COLO668 (cell line): ENCODE data around the gene GBGT1.
"Not testable (repeated sequence)": the region's sequence is repeated elsewhere in the genome, so short reads cannot be mapped to it uniquely, and the experiment has no call there.

ENCODE experiments used
- DNase-seq: peaks from one replicate; lab custom pipeline; 2025; ENCODE audit not compliant: unreplicated experiment; lab: John Stamatoyannopoulos, UW

The GBGT1 gene

GRCh38 chr9:133199648-133200321, 36.1 kb upstream of the GBGT1 start:
- DNase-seq: no peak

- no peak for DNase-seq
Measured at GRCh38 chr9:133195029-133195428, 31.3 kb upstream of the GBGT1 start.

GRCh38 chr9:133194597-133194996, 30.9 kb upstream of the GBGT1 start:
- DNase-seq: no peak

- no peak for DNase-seq
Measured at GRCh38 chr9:133191989-133192388, 28.3 kb upstream of the GBGT1 start.

GRCh38 chr9:133189826-133190225, 26.1 kb upstream of the GBGT1 start:
- no peak for DNase-seq

- no peak for DNase-seq
Measured at GRCh38 chr9:133188843-133189180, 25.1 kb upstream of the GBGT1 start.

- peak; percentile 51 for DNase-seq
Measured at GRCh38 chr9:133188006-133188842, 24.5 kb upstream of the GBGT1 start.

- DNase-seq: no peak
Measured at GRCh38 chr9:133187561-133188005, 23.9 kb upstream of the GBGT1 start.

GRCh38 chr9:133186736-133187135, 23.0 kb upstream of the GBGT1 start:
- no peak for DNase-seq

- DNase-seq: peak; percentile 35
Measured at GRCh38 chr9:133184971-133185370, 21.3 kb upstream of the GBGT1 start.

- no peak for DNase-seq
Measured at GRCh38 chr9:133182151-133182550, 18.4 kb upstream of the GBGT1 start.

- DNase-seq: no peak
Measured at GRCh38 chr9:133181561-133181960, 17.8 kb upstream of the GBGT1 start.

GRCh38 chr9:133180953-133181352, 17.2 kb upstream of the GBGT1 start:
- DNase-seq: no peak

GRCh38 chr9:133173056-133173455, 9.3 kb upstream of the GBGT1 start:
- no peak for DNase-seq

- peak; percentile 36 for DNase-seq
Measured at GRCh38 chr9:133171161-133171961, 7.6 kb upstream of the GBGT1 start.

- DNase-seq: no peak
Measured at GRCh38 chr9:133170716-133171115, 7.0 kb upstream of the GBGT1 start.

GRCh38 chr9:133169687-133170086, 6.0 kb upstream of the GBGT1 start:
- not testable (repeated sequence) for DNase-seq

GRCh38 chr9:133169102-133169501, 5.4 kb upstream of the GBGT1 start:
- no peak for DNase-seq

- DNase-seq: no peak
Measured at GRCh38 chr9:133168432-133168831, 4.7 kb upstream of the GBGT1 start.

GRCh38 chr9:133167769-133168168, 4.1 kb upstream of the GBGT1 start:
- DNase-seq: no peak

GRCh38 chr9:133167096-133167730, 3.5 kb upstream of the GBGT1 start:
- no peak for DNase-seq
